Left ventricle myocardium inferior (tissue), 1 donor: ENCODE data around the gene NADSYN1. TPM values are rescaled to one million over a fixed set of nuclear protein-coding genes. Genes with fewer than 3 reads are reported as not detected.

ENCODE experiments used
- DNase-seq: peaks from one replicate; pipeline ENCODE4 v3.0.0-alpha.2; 2020
- H3K27ac ChIP-seq: fragments of 200-600 bp; replicated peaks from 2 replicates; pipeline ENCODE4 v1.8.0; 2021
- H3K27me3 ChIP-seq: fragments of 200-600 bp; 2 replicates; pipeline ENCODE4 v1.8.0; 2021; ENCODE audit warnings: low read depth
- H3K36me3 ChIP-seq: fragments of 200-600 bp; 2 replicates; pipeline ENCODE4 v1.8.0; 2021
- H3K4me1 ChIP-seq: fragments of 200-600 bp; 2 replicates; pipeline ENCODE4 v1.8.0; 2021
- H3K4me3 ChIP-seq: fragments of 200-600 bp; 2 replicates; pipeline ENCODE4 v1.8.0; 2021; ENCODE audit warnings: mild to moderate bottlenecking, moderate library complexity
- H3K9me3 ChIP-seq: fragments of 200-600 bp; replicated peaks from 2 replicates; pipeline ENCODE4 v1.8.0; 2021
- CTCF ChIP-seq: fragments of 200-600 bp; IDR thresholded peaks from 2 replicates; pipeline ENCODE4 v1.8.0; 2021; ENCODE audit warnings: antibody characterized with exemption, mild to moderate bottlenecking, borderline replicate concordance
- intact Hi-C: fragments of 100-400 bp; cut with micrococcal nuclease; formaldehyde crosslinking; loops from one replicate; pipeline ENCODE4 v1.11.0; 2022
- long read RNA-seq: library from polyadenylated mRNA; unstranded; transcript quantifications from one replicate; pipeline ENCODE4 v2.0.0, GENCODE V29; 2021
- total RNA-seq: library from RNA; stranded (reverse); fragmentation: NEBNext Ultra II Directional; extraction: Animal tissue kit (Norgen Biotek cat#: 25700); gene quantifications from one replicate; pipeline ENCODE4 v1.2.1, GENCODE V29; 2021
- donor health status: DM: no; HTN: yes; CAD: no; lungs with severe emphysema.

The NADSYN1 gene
- total RNA-seq, result 17.5 TPM
- long read RNA-seq, transcript NADSYN1-201 (21 exons, 2,773 nt), result major isoform, 18 of 31 reads
- long read RNA-seq, partial matches to known transcripts, result 5 of 31 reads
- long read RNA-seq, other reads (novel, unspliced or antisense), result 6 of 31 reads

- DNase-seq, result peak; percentile 98
- Histone ChIP-seq H3K4me3 (peak within 1 kb of the TSS; percentile 97), H3K36me3 (peaks cover 34% of the 10 kb centered on the region), H3K27ac (peak within 1 kb of the TSS; percentile 85), H3K4me1 (peaks cover 47% of the 10 kb centered on the region), H3K27me3 (no peaks in the 10 kb centered on the region), H3K9me3 (no peaks in the 10 kb centered on the region)
- intact Hi-C loops, result no loop called here
- TF ChIP-seq CTCF, result no peak
These were observed at the start of gene NADSYN1 for GRCh38 chr11:71453037-71453917. Gene NADSYN1, plus strand, starts transcription at chr11:71453203. Its CDS starts 94 bp downstream, at chr11:71453297.

GRCh38 chr11:71404209-71404608, 48.8 kb upstream of the NADSYN1 start:
- no peak for TF ChIP-seq CTCF
- H3K9me3 ChIP-seq, result no peaks in the 10 kb centered on the region
- no peaks in the 10 kb centered on the region for H3K36me3 ChIP-seq
- no peaks in the 10 kb centered on the region for H3K4me1 ChIP-seq
- peaks cover 55% of the 10 kb centered on the region for H3K27me3 ChIP-seq
- intact Hi-C loops, result no loop called here
- no peak overlapping the region for H3K4me3 ChIP-seq
- H3K27ac ChIP-seq, result no peak overlapping the region
- no peak for DNase-seq

- intact Hi-C loops, result no loop called here
- no peak for DNase-seq
- TF ChIP-seq CTCF, result no peak
- no peaks in the 10 kb centered on the region for H3K36me3 ChIP-seq
- peaks cover 41% of the 10 kb centered on the region for H3K27me3 ChIP-seq
- no peak overlapping the region for H3K4me3 ChIP-seq
- H3K9me3 ChIP-seq, result no peaks in the 10 kb centered on the region
- H3K4me1 ChIP-seq, result no peaks in the 10 kb centered on the region
- no peak overlapping the region for H3K27ac ChIP-seq
These were observed 46.3 kb upstream of the NADSYN1 start for GRCh38 chr11:71406681-71407080.

- intact Hi-C loops, result no loop called here
- no peak overlapping the region for H3K4me3 ChIP-seq
- no peak for DNase-seq
- H3K27ac ChIP-seq, result no peak overlapping the region
- peaks cover 48% of the 10 kb centered on the region for H3K27me3 ChIP-seq
- TF ChIP-seq CTCF, result no peak
- H3K4me1 ChIP-seq, result no peaks in the 10 kb centered on the region
- H3K36me3 ChIP-seq, result no peaks in the 10 kb centered on the region
- no peaks in the 10 kb centered on the region for H3K9me3 ChIP-seq
These were observed 45.6 kb upstream of the NADSYN1 start for GRCh38 chr11:71407356-71407755.

GRCh38 chr11:71408826-71409225, 44.2 kb upstream of the NADSYN1 start:
- Histone ChIP-seq H3K9me3 (no peaks in the 10 kb centered on the region), H3K4me3 (no peak overlapping the region), H3K27ac (no peak overlapping the region), H3K27me3 (peaks cover 58% of the 10 kb centered on the region), H3K36me3 (no peaks in the 10 kb centered on the region), H3K4me1 (no peaks in the 10 kb centered on the region)
- DNase-seq, result no peak
- TF ChIP-seq CTCF, result no peak
- intact Hi-C loops, result no loop called here
